HG03280 (cell line): ENCODE data around the gene CAGE1.
"Not testable (repeated sequence)": the region's sequence is repeated elsewhere in the genome, so short reads cannot be mapped to it uniquely, and the experiment has no call there.

Experiments used
- ATAC-seq: cut with Tn5 transposase; IDR thresholded peaks from one replicate; pipeline ENCODE4 v1.9.1; 2021; ENCODE audit warnings: mild to moderate bottlenecking, moderate library complexity; ENCODE audit not compliant: unreplicated experiment

Gene CAGE1

DNA sequence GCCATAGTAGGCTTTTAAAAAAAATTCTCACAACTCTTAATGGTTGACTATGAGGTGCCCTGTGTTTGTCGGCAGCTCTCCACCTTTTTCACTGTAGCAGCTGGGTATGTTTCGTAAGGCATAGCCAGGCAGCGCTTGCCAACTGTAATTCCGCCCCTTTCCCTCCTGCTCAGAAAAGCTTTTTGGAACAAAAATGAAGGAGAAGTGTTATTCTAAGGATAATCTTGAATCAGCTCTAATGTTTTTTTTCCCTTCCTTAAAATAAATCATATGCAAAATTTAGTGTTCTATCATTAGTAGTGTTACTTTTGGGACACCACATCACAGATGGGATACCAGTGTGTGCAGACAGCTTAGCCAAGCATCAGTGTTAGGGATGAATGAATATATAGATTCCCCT is 21.3 kb upstream of the CAGE1 start:
- no peak for ATAC-seq

GRCh38 chr6:7409740-7410139 is 20.2 kb upstream of the CAGE1 start:
- no peak for ATAC-seq

DNA sequence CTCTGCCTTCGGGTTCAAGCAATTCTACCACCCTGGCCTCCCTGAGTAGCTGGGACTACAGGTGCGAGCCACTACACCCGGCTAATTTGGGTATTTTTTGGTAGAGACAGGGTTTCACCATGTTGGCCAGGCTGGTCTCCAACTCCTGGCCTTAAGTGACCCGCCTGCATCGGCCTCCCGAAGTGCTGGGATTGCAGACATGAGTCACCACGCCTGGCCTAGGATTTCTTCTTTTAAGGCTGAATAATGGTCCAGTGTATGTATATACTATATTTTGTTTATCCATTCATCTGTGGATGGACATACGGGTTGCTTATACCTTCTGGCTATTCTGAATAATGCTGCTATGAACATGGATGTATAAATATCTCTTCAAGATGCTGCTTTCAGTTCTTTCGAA is 17.2 kb upstream of the CAGE1 start:
- ATAC-seq: no peak

DNA sequence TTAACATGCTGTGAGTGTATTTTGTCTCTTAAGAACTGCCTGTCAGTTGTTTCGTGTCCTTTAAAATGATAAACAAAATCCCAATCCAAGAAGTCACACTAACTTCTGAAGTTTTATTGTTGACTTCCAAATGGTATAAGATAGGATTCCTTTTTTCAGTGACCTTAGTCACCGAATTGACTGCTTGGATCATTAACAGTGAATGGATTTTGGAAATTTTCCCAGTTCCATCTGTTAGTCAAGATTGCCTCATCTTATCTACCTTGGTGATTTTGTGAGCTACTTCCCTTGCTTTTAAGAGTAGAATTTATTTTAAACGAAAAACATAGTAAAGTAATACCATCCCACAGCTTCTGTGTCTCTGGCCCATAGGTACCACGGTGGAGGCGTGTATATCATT is 15.0 kb upstream of the CAGE1 start:
- no peak for ATAC-seq

DNA sequence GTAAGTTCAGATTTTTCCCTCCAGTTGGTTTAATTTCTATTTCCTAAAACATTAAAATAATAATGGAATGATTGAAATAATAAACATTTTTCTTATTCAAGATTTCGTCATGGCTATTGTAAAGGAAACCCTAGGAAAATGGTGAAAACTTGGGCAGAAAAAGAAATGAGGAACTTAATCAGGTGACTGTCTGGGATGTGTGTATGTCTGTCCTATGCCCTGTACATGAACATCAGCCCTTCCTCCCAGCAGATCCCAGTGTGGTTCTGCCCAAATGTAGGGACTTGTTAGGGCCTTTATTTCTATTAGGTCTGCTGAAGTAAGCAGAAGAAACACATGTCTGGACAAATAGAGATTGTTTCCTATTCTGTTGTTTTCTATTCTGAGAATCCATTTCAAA is 13.2 kb upstream of the CAGE1 start:
- no peak for ATAC-seq

- ATAC-seq: no peak
These were observed 11.5 kb upstream of the CAGE1 start for GRCh38 chr6:7401075-7401474.

GRCh38 chr6:7392402-7392801 is 2.9 kb upstream of the CAGE1 start:
- ATAC-seq: no peak

DNA sequence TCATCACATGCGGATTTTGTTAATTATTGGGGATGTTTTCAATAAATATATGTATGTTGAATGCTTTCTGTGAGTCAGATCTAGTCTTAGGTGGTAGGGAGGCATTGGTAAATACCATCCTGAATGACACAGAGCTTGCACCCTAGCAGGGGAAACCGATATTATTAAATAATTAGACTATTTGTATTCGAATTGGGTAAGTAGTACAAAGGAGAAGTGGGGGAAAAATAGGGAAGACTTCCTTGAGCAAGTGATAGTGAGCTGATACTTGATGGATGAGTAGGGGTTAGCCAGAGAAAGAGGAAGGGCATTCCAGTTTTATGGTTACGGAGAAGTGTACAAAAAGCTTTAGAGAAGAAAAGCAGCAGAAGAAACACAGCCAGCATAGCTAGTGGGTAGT is 1.6 kb upstream of the CAGE1 start:
- ATAC-seq: no peak

- peak; percentile 7 for ATAC-seq
These were observed 810 bp upstream of the CAGE1 start for GRCh38 chr6:7390226-7390878.

- no peak for ATAC-seq
These were observed 436 bp downstream of the CAGE1 start for GRCh38 chr6:7389162-7389450.

DNA sequence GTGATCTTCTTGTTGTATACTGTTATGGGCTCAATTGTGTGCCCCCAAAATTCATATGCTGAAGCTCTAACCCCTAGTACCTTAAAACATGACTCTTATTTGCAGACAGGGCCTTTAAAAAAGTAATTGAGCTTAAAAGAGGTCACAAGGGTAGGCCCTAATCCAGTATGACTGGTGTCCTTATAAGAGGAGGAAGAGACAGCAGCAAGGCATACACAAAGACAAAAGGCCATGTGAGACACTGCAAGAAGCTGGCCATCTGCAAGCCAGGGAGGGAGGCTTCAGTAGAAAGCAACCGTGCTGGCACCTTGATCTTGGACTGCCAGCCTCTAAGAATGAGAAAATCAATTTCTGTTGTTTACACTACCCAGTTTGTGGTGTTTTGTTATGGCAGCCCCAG is 8.4 kb downstream of the CAGE1 start:
- ATAC-seq: no peak

DNA sequence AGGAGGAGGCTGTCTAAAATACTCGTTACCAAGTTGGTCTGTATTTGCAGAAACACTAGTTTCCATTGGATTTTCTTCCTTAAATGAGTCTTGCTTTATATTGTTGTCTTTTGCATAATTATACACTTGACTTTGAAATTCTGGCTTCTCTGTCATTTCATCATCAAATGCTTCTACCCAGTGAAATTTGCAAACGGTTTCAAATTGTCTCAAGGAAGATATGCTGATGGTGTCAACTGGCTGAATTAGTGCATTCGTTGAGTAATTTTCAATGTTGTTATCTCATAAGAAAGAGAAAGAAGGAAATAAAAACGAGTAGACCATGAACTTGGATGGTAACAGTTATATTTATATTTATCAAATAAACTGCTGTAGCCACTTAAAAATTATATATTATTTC is 10.8 kb downstream of the CAGE1 start:
- no peak for ATAC-seq

- ATAC-seq: no peak
These were observed 11.6 kb downstream of the CAGE1 start for GRCh38 chr6:7377961-7378360.

GRCh38 chr6:7373739-7374138 is 15.8 kb downstream of the CAGE1 start:
- ATAC-seq: no peak

DNA sequence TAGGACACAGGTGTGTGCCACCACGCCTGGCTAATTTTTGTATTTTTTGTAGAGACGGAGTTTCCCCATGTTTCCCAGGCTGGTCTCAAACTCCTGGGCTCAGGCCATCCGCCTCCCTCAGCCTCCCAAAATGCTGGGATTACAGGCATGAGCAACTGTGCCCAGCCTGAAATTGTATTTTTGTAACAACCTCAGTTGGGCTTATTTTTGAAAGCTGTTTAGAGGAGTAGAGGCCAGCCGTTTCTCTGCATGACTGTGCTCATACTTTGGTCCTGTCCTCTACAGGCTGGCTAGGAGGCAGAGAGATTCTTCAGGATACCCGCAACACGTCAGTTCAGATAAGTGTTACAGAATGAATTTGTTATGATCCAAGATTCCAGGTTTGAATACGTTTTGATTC is 22.1 kb downstream of the CAGE1 start:
- ATAC-seq: no peak

- not testable (repeated sequence) for ATAC-seq
These were observed 37.6 kb downstream of the CAGE1 start for GRCh38 chr6:7351916-7352315.

DNA sequence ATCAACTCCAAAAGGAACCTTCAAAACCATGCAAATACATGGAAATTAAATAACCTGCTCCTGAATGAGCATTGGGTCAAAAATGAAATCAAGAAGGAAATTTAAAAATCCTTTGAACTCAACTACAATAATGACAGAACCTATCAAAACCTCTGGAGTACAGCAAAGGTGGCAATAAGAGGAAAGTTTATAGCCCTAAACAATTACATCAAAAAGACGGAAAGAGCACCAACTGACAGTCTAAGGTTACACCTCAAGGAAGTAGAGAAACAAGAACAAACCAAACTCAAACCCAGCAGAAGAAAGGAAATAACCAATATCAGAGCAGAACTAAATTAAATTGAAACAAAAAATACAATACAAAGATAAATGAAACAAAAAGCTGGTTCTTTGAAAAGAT is 39.0 kb downstream of the CAGE1 start:
- ATAC-seq: not testable (repeated sequence)

- not testable (repeated sequence) for ATAC-seq
These were observed 42.0 kb downstream of the CAGE1 start for GRCh38 chr6:7347551-7347997.

- not testable (repeated sequence) for ATAC-seq
These were observed 44.6 kb downstream of the CAGE1 start for GRCh38 chr6:7344773-7345450.

DNA sequence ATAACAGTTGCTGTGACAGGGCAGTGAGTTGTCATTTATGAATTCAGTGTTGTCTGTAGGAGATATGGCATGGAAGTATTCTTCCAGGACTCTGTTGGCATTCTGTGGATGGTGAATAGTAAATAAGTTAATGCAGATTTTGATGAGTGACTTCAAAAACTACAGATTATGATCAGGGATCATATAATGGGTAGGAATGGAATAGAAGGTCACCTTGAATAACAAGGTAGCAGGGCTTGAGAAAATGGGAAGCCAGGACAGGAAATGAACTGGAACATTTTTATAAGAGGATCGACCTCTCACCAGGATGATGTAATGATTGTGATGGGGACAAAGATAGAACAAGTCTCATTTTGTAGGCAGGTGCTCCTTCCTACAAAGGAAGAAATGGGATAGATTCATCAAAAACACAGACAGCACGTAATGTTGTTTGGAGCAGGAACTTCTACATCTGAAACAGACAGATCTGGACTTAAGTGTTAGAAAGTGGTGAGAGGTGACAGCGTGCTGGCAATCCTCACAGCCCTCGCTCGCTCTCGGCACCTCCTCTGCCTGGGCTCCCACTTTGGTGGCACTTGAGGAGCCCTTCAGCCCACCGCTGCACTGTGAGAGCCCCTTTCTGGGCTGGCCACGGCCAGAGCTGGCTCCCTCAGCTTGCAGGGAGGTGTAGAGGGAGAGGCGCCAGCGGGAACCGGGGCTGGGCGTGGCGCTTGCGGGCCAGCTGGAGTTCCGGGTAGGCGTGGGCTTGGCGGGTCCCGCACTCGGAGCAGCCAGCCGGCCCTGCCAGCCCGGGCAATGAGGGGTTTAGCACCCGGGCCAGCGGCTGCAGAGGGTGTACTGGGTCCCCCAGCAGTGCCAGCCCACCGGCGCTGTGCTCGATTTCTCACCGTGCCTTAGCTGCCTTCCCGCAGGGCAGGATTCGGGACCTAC is 45.7 kb downstream of the CAGE1 start:
- ATAC-seq: no peak

DNA sequence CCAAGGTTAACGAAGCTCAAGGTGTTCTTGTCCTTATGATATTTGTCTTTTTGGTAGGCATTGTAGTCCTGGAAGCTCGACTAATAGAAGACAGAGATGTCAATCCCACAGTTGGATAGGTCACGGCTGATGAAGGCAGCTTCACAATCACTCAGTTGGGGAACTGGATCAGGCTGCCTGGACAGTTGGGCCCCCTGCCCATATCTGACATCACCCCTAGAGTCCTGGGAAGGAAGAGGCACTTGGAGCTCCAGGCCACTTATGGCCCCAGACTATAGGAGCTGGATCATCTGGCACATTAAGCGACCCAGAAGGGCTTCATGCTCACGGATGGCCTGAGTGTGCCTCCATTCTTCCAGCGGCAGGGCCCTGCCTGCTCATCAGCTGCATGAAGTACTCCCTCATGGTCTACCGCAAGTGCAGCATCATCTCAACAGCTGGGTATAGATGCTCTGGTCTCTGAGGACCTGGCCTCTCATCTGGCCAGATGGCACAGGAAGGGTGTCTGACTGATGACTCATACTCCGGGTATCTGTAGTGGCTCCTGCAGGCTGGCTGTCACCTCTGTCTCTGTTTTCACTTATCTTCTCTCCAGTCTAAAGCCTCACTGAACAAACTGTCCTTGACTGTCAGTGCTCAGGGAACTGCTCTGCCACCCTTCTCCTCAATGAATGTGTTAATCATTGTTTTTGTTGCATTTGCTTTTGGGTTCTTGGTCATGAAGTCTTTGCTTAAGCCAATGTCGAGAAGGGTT is 47.4 kb downstream of the CAGE1 start:
- ATAC-seq: no peak
